Naive thymus-derived CD4-positive, alpha-beta T cell (primary cell): ENCODE measurements around the gene PARD6B. TPM values are rescaled to one million over a fixed set of nuclear protein-coding genes. Genes with fewer than 3 reads are reported as not detected.

Experiments
- ATAC-seq: fragments of 150-1000 bp; cut with Tn5 transposase; 2 replicates; pipeline ENCODE4 v1.10.0; 2021; ENCODE audit warnings: mild to moderate bottlenecking, moderate library complexity
- CTCF ChIA-PET: fragments of 350-600 bp; sonication (Branson Sonifier 250); formaldehyde crosslinking; loops from one replicate; lab custom pipeline; 2021; ENCODE audit warnings: antibody characterized with exemption; lab: Charles Lee
- POLR2A ChIA-PET: fragments of 350-600 bp; sonication (Branson Sonifier 250); formaldehyde crosslinking; loops from one replicate; lab custom pipeline; 2021; ENCODE audit warnings: antibody characterized with exemption, inconsistent platforms; lab: Charles Lee
- DNase-seq, 9 donors: peaks; one replicate each; pipeline versions ENCODE4 v3.0.0 to v3.0.0-alpha.2; 2020 to 2022; ENCODE audit warnings: mixed read lengths in 1 of 9
- H3K27ac ChIP-seq: one replicate; pipeline ENCODE4 v1.7.0; 2013; ENCODE audit warnings: mild to moderate bottlenecking, low read depth, low read length, moderate library complexity
- H3K27me3 ChIP-seq, 2 donors: one replicate each; pipeline ENCODE4 v1.7.0; 2013; ENCODE audit warnings: low read length in 2 of 2, mild to moderate bottlenecking in 2 of 2, moderate library complexity in 2 of 2; ENCODE audit not compliant: control insufficient read depth in 2 of 2, insufficient read depth in 2 of 2
- H3K36me3 ChIP-seq, 3 experiments: 1 replicate in 2 of 3; 2 replicates in 1 of 3; pipeline ENCODE4 v1.7.0; 2013; ENCODE audit warnings: low read length in 3 of 3, mild to moderate bottlenecking in 3 of 3, moderate library complexity in 1 of 3; ENCODE audit not compliant: insufficient read depth in 3 of 3, control insufficient read depth in 2 of 3
- H3K4me1 ChIP-seq, 2 donors: one replicate each; pipeline ENCODE4 v1.7.0; 2013; ENCODE audit warnings: low read length in 2 of 2, mild to moderate bottlenecking in 2 of 2, moderate library complexity in 1 of 2; ENCODE audit not compliant: control insufficient read depth in 2 of 2, insufficient read depth in 2 of 2
- H3K4me3 ChIP-seq: 2 replicates; pipeline ENCODE4 v1.7.0; 2013; ENCODE audit warnings: mild to moderate bottlenecking, low read length
- H3K9me3 ChIP-seq, 3 experiments: 1 replicate in 2 of 3; 2 replicates in 1 of 3; pipeline ENCODE4 v1.7.0; 2013; ENCODE audit warnings: low read length in 3 of 3; ENCODE audit not compliant: control insufficient read depth in 2 of 3
- H3K27ac Mint-ChIP-seq, 9 donors: one replicate each; pipeline ENCODE4 v1.8.0; 2020 to 2022; ENCODE audit warnings: mixed read lengths in 9 of 9, mild to moderate bottlenecking in 8 of 9, moderate library complexity in 5 of 9, inconsistent platforms in 2 of 9
- H3K27me3 Mint-ChIP-seq, 5 donors: one replicate each; pipeline ENCODE4 v1.8.0; 2021 to 2022; ENCODE audit warnings: mixed read lengths in 5 of 5, mild to moderate bottlenecking in 1 of 5
- H3K36me3 Mint-ChIP-seq, 5 donors: one replicate each; pipeline ENCODE4 v1.8.0; 2020 to 2022; ENCODE audit warnings: mixed read lengths in 5 of 5, mild to moderate bottlenecking in 3 of 5, inconsistent platforms in 1 of 5
- H3K4me1 Mint-ChIP-seq, 7 donors: one replicate each; pipeline ENCODE4 v1.8.0; 2020 to 2022; ENCODE audit warnings: mixed read lengths in 7 of 7, mild to moderate bottlenecking in 3 of 7, inconsistent platforms in 1 of 7
- H3K4me3 Mint-ChIP-seq, 10 donors: one replicate each; pipeline ENCODE4 v1.8.0; 2020 to 2022; ENCODE audit warnings: mild to moderate bottlenecking in 10 of 10, mixed read lengths in 10 of 10, moderate library complexity in 6 of 10, inconsistent platforms in 2 of 10
- H3K9me3 Mint-ChIP-seq, 11 donors: one replicate each; pipeline ENCODE4 v1.8.0; 2020 to 2022; ENCODE audit warnings: mixed read lengths in 11 of 11, mild to moderate bottlenecking in 4 of 11, inconsistent platforms in 1 of 11, moderate library complexity in 1 of 11
- intact Hi-C, 2 donors: fragments of 100-400 bp; cut with micrococcal nuclease; formaldehyde crosslinking; loops; one replicate each; pipeline ENCODE4 v1.15.1; 2023
- polyA plus RNA-seq, 2 donors: library from polyadenylated mRNA; unstranded; fragments of 300-500 nt; fragmentation: Illumina TruSeq; gene quantifications; one replicate each; pipeline ENCODE4 v1.2.3, GENCODE V29; 2021
- total RNA-seq, 6 experiments: library from RNA in 5 of 6; stranded (reverse) in 5 of 6; gene quantifications; 1 replicate in 5 of 6; 2 replicates in 1 of 6; pipeline ENCODE4 v1.2.3 and lab custom pipeline; 2021 to 2026

PARD6B gene
- total and polyA plus RNA-seq, 7 experiments from 2014 or later = 0.60 to 10.8 (median 5.5) TPM

DNA sequence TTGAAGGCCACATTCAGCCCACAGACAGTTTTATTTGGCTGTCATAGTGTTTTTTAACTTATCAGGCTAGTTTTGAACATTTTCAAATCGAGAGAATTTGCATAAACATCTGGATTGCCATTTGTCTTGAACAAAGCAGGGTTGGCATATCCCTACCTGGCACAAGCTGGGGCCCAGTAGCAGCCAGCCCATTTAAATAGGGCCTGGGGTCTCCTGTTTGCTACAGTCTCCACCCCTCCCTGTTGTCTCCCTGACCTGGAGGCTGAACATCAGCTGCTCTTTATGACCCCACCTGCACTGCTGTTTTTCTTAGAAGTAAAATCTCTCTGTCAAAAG is 73.9 kb downstream of the PARD6B start:
- ATAC-seq (no peak), DNase-seq (no peak)
- no peaks in the 10 kb centered on the region for H3K9me3 ChIP-seq
- H3K36me3 Mint-ChIP-seq = peaks cover 0 to 13% (median 0%) of the 10 kb centered on the region in 5 donors
- peak overlapping the region; percentile 25 to 83 (median 66) for H3K4me3 Mint-ChIP-seq
- H3K27me3 Mint-ChIP-seq = no peaks in the 10 kb centered on the region
- peaks cover 9 to 49% (median 45%) of the 10 kb centered on the region in 7 donors for H3K4me1 Mint-ChIP-seq
- H3K27me3 ChIP-seq = no peaks in the 10 kb centered on the region
- H3K27ac Mint-ChIP-seq = peak overlapping the region; percentile 84 to 96 (median 91)
- H3K27ac ChIP-seq = peak overlapping the region; percentile 64
- no peaks in the 10 kb centered on the region for H3K36me3 ChIP-seq
- intact Hi-C loops = no loop called here
- H3K9me3 Mint-ChIP-seq = no peaks in the 10 kb centered on the region
- H3K4me3 ChIP-seq = no peak overlapping the region
- peaks cover 15 to 16% of the 10 kb centered on the region in 2 donors for H3K4me1 ChIP-seq
- ChIA-PET CTCF (interaction anchor here (0.7 to 1.9 kb wide), 3 partner anchors 11 to 348 kb away, joined by 4 to 6 read pairs (median 4); partner anchors contain the start of gene BCAS4), POLR2A (interaction anchor here (0.7 to 4.0 kb wide), 5 partner anchors 10 to 153 kb away, joined by 3 to 13 read pairs (median 4); partner anchors contain the start of genes BCAS4, DPM1 and MOCS3)

DNA sequence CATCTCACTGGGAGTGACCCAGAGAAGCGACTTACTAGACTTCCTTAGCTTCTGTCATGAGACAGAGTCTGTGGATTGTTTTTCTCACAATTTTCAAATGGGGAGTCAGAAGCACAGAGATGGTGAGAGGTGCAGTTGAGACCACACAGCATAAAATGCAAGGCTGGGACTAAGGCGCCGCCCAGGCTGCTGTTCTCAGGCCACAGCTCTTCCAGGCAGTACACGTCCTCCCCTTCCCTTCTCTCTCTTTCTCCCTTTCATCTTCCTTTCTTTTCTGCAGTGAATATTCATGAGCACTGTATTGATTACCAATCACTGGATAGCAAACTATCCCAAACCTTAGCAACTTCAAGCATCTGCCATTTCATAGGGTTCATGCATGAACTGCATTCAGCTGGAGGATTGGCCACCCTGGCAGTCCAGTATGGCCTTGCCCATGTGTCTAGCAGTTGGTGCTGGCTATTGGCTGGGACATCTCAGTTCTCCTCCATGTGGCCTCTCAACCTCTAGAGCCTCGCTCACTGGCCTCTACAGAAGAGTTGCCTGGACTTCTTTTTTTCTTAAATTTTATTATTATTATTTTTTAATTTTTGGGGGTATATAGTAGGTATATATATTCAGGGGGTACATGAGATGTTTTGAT is 74.9 kb downstream of the PARD6B start:
- H3K27me3 Mint-ChIP-seq = no peaks in the 10 kb centered on the region
- Histone ChIP-seq H3K27me3 (no peaks in the 10 kb centered on the region), H3K4me3 (no peak overlapping the region), H3K4me1 (peaks cover 15 to 16% of the 10 kb centered on the region in 2 donors), H3K27ac (peak overlapping the region; percentile 64), H3K36me3 (no peaks in the 10 kb centered on the region), H3K9me3 (no peaks in the 10 kb centered on the region)
- no peak for ATAC-seq
- H3K9me3 Mint-ChIP-seq = peaks cover 0 to 2% (median 0%) of the 10 kb centered on the region in 11 donors
- peaks cover 9 to 55% (median 45%) of the 10 kb centered on the region in 7 donors for H3K4me1 Mint-ChIP-seq
- no peak for DNase-seq
- H3K27ac Mint-ChIP-seq = peak overlapping the region in 8 of 9 donors; percentile 56 to 95 (median 89)
- peak overlapping the region in 3 of 10 donors; percentile 6 to 47 (median 14) for H3K4me3 Mint-ChIP-seq
- ChIA-PET CTCF (interaction anchor here (1.3 to 1.9 kb wide), 2 partner anchors 12 to 16 kb away, joined by 4 read pairs; partner anchors contain the start of gene BCAS4), POLR2A (interaction anchor here (0.9 to 4.0 kb wide), 4 partner anchors 9 to 152 kb away, joined by 3 to 13 read pairs (median 4); partner anchors contain the start of genes BCAS4, DPM1 and MOCS3)
- H3K36me3 Mint-ChIP-seq = peaks cover 0 to 13% (median 0%) of the 10 kb centered on the region in 5 donors
- intact Hi-C loops = no loop called here

Other genes with a start within 250 kb of the PARD6B start
- gene PTPN1, start 221.2 kb upstream of the PARD6B start, total RNA-seq = 10 to 100 TPM; 53.9 to 80.5 (median 60.2) TPM
- gene PTPN1, start 221.2 kb upstream of the PARD6B start, polyA plus RNA-seq = 10 to 100 TPM; 30.4 to 34.7 TPM
- under 1 TPM in 2 of 5 experiments, not detected in 3; 0.27 to 0.32 TPM for gene RIPOR3, start 40.0 kb upstream of the PARD6B start, total RNA-seq
- 1 to 10 TPM; 1.3 to 1.7 TPM for gene RIPOR3, start 40.0 kb upstream of the PARD6B start, polyA plus RNA-seq
- 10 to 100 TPM in 4 of 5 experiments, 1 to 10 TPM in 1; 5.5 to 54.0 (median 45.0) TPM for gene BCAS4, start 63.5 kb downstream of the PARD6B start, total RNA-seq
- gene BCAS4, start 63.5 kb downstream of the PARD6B start, polyA plus RNA-seq = 10 to 100 TPM; 23.3 to 24.1 TPM
- gene ADNP, start 199.9 kb downstream of the PARD6B start, total RNA-seq = 10 to 100 TPM; 51.9 to 73.2 (median 66.3) TPM
- gene ADNP, start 199.9 kb downstream of the PARD6B start, polyA plus RNA-seq = 10 to 100 TPM in 1 of 2 donors, 1 to 10 TPM in 1; 9.6 to 11.0 TPM
- 10 to 100 TPM; 19.4 to 47.8 (median 40.5) TPM for gene DPM1, start 227.0 kb downstream of the PARD6B start, total RNA-seq
- gene DPM1, start 227.0 kb downstream of the PARD6B start, polyA plus RNA-seq = 10 to 100 TPM; 73.8 to 80.9 TPM
- gene MOCS3, start 227.2 kb downstream of the PARD6B start, total RNA-seq = 1 to 10 TPM; 2.5 to 8.9 (median 5.2) TPM
- 1 to 10 TPM; 5.2 to 5.5 TPM for gene MOCS3, start 227.2 kb downstream of the PARD6B start, polyA plus RNA-seq